Inflammatory macrophage treated with lipopolysaccharide for 1 hour (primary cell): Measurements from ENCODE around the gene ELAVL3.
"Not testable (repeated sequence)": the region's sequence is repeated elsewhere in the genome, so short reads cannot be mapped to it uniquely, and the experiment has no call there.

Experiments
- DNase-seq, 2 donors: peaks; one replicate each; pipeline ENCODE4 v3.0.0-alpha.2; 2020 to 2022

ELAVL3 gene

DNA sequence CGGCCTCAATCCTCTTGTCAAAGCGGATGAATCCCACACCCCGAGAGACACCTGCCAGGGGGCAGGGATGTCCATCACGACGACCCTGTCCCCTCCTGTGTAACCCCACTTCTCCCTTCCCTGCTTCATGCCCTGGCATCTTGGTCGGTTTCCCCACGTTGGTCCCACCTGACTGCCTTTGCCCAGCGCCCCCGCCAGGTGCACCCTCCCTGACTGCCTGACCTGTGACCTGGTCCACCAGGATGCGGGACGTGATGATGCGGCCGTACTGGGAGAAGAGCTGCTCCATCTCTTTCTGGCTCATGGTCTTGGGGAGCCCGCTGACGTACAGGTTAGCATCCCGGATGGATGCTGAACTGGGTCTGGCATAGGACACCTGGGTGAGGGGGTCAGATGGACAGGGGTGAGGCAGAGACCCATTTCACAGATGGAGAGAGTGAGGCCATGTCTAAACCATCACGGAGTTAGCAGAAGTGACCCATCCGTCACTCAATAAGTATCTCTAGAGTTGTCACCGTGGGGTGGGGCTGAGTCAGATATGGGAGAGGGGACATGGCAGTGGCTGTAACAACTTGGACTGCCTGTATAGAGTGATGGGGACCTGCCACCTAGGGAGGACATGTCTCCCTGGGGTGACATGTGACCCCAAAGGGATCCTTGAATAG is 22.5 kb downstream of the ELAVL3 start:
- DNase-seq = no peak

DNA sequence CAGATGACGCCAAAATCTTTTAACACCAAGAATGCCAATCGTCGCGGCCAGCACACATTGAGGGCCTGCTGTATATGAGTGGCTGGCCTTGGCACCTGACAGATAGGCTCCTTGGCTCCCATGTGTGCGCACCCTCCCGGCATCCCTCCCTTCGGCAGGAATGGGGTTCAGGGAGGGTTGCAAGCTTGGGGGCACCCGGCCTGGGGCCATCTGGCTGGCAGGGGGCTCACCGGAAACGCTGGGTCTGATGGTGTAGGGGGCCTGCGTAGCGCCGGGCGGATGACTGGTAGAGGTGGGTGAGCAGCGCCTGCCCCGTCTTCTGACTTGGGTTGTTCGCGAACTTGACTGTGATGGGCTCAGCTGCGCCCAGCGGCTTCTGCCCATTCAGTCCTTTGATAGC is 23.0 kb downstream of the ELAVL3 start:
- DNase-seq = no peak

DNA sequence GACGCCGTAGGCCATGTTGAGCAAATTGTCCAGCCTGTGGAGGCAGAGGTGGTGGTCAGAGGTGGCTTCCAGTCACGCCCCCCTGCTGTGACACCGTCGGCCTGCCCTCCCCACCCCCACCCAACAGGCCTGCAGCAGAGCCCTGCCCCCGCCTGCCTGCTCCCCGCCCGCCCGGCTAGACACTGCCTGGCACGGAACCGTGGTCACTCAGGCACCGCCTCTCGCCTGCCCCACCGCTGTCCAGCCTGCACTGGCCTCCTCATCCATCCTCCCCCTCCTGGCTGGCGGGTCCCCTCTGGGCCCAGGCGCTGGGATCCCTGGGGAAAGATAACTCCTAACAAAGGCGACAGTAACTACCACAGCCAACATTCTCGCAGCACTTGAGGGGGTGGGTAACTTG is 23.7 kb downstream of the ELAVL3 start:
- no peak for DNase-seq

DNA sequence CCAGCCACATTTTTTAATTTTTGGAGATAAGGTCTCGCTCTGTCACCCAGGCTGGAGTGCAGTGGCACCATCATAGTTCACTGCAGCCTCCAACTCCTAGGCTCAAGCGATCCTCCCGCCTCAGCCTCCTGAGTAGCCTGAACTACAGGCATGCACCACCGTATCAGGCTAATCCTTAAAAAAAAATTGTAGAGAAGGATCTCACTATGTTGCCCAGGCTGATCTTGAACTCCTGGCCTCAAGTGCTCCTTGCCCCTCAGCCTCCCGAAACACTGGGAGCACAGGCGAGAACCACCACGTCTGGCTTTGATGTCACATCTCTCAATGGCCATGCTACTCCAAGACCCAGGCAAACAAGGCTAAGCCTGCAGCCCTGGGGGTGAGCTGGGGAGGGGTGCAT is 24.2 kb downstream of the ELAVL3 start:
- DNase-seq = no peak

DNA sequence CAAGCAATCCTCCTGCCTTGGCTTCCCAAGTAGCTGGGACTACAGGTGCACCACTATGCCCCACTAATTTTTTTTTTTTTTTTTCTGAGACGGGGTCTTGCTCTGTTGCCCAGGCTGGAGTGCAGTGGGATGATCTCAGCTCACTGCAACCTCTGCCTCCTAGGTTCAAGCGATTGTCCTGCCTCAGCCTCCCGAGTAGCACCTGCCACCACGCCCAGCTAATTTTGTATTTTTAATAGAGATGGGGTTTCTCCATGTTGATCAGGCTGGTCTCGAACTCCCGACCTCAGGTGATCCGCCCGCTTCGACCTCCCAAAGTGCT is 25.7 kb downstream of the ELAVL3 start:
- DNase-seq = not testable (repeated sequence)

DNA sequence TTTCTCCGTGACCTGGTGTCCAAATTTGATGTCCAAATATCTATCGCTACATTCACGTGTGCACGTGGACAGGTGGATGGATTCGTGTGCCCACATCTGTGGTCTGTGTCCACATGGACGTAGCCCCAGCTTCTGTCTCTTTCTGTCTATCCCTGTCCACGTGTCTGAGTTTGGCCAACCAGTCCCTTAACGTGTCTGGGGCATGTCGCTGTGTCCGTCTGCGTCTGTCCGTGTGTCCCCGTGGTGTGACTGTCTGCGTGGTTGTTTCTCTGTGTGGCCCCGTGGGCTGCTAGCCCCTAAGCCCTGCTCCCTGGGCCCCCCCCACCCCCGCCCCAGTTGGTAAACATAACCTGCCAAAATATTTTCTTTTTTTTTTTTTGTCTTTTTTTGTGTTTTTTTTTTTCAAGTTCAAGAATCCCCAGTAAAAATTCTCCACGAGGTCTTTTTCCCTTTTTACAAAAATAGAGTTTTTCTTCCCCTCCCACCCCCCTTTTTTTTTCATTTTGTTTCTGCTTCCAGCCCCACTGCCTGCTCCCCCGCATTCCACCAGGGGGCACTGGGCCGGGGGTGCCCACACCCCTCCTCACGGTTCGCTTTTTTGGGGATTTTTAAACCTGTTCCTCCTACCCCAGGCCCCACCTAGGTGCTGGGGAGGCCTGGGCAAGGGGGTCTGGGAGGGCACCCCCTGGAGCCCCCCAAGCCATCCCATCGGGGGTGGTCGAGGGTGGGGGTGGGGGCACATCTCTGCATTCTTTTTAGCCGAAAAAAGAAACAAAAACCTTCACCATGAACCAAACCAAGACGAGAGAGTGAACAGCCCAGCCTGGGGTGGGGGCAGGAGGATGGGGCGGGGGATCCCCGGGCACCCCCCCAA is 27.1 kb downstream of the ELAVL3 start:
- no peak for DNase-seq

DNA sequence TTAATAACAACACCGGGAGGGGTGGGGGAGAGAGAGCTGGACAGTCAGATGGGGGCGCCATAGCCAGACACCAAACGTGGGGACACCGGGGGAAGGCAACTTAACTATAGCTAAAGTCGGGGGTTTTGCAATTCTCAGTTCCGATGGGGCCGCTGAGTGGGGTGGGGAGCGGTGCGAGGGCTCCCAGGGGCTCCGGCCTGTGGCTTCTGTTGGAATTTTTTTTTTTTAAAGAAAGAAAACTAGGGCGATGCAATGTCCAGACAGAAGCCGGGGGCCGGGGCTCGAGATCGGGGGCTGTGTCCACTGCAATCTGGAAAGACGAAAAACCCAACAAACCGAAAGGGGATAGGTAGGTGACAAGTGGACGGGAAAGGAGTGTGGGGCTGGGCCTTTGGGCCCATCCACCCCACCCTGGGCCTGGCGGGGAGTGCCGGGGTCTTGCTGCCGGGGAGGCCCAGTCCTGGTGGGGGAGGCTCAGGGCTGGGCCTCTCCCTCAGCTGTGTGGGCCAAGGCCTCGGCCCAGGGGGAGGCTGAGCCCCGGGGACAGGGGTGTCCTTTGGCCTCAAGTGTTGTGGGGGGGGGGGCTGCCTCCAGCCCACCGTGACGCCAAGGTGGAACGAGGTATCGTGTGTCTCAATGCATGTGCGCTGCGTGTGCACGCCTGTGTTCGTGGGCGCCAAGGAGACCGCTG is 28.1 kb downstream of the ELAVL3 start:
- DNase-seq = no peak

DNA sequence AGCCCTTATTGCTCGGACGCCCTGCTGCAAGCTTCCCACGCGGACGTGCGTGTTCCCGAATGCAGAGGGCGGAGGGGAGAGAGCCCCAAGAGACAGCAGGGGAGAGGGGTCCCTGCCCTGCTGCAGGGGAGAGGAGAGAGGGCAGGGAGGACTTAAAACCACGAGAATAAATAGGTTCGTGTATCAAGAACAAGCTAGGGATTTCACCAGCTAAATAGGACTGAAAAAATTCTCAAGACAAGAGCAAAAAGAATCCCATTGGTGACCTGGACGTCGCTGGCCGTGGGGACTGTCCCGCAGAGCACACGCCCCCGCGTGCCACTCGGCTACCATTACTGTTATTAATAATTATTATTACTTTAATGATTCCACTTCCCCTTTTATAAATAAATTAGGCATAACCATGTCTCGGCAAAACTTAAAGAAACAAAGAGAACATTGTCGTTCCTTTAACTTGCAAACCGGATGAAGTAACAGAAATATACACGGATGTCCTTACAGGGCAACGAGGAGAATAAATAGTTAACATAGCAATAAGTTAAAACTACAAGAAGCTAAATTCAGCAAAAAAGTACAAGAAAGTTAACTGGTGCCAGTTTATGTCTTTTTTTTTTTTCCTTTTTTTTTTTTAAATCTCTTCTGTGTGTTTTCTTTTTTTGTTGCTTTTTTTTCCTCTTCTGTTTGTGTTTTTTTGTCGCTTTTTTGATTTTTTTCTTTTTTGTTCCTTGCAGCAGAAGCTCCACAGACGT is 28.8 kb downstream of the ELAVL3 start:
- DNase-seq = no peak

DNA sequence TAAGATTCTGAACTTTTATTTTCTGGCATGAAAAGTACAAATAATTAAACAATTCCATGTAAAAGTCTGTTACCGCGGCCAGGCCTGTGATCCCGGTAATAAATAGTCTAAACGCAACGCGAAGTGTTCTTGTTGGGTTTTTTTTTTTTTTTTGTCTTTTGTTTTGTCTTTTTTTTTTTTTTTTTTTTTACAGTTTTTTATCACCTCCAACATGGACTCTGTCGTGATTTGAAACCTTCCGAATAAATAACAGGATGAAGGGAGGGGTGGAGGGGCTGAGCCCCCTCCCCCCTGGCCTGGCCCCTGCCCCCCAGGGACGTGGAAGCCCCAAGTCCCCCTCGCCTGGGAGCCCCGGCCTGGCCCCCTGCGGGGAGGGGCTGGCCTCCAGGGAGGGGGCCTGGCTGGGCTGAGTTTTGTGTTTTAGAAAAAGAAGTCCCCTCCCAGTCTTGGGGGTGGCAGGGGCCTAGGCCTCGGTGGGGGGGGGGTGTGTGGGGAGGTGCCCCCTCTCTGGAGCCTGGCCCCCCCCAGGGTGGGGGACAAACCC is 29.4 kb downstream of the ELAVL3 start:
- no peak for DNase-seq

DNA sequence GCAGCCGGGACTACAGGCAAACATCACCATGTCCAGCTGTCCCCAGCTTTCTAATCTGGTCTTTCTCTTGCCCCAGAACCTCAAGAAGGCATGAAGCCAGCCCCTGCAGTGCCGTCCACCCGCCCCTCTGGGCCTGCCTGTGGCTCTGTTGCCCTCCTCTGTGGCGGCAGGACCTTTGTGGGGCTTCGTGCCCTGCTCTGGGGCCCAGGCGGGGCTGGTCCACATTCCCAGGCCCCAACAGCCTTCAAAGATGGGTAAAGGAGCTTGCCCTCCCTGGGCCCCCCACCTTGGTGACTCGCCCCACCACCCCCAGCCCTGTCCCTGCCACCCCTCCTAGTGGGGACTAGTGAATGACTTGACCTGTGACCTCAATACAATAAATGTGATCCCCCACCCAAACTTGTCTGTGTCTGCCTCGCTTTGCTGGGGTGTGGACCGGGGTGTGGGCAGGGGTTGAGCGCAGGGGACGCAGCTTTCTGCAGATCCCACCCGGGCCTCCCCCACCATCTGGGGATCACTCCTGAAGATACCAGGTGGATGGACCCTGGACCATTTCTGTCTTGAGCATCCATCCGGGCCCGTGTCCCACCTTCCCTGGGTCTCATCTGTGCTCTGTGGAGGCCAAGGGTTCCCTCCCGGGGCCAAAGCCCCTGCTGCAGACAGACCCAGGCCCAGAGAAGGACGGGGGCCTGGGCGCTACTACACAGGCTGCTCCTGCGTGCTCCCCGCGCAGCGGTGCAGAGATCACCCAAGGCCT is 30.1 kb downstream of the ELAVL3 start:
- DNase-seq = no peak

DNA sequence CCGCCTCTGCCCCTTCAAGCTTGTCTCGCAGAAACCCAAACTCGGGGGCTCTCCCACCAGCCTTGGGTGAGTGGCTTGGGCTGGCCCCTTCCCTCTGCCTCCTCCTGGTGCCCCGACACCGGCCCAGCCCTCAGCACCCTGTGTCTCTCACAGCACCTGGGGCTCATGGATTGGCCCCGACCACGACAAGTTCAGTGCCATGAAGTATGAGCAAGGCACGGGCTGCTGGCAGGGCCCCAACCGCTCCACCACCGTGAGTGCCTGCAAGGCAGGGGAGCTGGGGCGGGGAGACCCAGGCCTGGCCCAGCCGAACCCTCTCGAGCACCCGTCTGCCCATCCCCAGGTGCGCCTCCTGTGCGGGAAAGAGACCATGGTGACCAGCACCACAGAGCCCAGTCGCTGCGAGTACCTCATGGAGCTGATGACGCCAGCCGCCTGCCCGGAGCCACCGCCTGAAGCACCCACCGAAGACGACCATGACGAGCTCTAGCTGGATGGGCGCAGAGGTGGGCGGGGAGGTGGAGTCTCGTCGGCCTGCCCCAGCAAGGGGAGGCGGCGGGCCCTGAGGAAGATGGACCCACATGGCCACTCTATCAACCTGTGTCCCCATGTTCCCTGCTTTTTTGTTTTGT is 31.8 kb downstream of the ELAVL3 start:
- DNase-seq = no peak

DNA sequence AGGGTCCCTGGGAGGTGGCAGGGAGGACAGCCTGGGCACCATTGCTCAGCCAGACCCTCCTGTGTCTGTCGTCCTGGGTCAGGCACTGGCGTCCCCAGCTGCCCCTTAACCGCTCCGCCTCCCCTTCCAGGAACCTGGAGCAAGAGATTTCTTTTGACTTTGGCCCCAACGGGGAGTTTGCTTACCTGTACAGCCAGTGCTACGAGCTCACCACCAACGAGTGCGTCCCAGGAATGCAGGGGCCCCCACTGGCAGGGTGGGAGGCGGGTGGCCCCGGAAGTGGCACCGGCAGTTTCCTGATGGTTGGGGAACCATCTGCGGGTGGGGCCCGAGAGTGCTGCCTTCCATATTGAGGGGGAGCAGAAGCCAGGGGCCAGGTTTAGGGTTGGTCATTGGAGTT is 32.4 kb downstream of the ELAVL3 start:
- DNase-seq = no peak

DNA sequence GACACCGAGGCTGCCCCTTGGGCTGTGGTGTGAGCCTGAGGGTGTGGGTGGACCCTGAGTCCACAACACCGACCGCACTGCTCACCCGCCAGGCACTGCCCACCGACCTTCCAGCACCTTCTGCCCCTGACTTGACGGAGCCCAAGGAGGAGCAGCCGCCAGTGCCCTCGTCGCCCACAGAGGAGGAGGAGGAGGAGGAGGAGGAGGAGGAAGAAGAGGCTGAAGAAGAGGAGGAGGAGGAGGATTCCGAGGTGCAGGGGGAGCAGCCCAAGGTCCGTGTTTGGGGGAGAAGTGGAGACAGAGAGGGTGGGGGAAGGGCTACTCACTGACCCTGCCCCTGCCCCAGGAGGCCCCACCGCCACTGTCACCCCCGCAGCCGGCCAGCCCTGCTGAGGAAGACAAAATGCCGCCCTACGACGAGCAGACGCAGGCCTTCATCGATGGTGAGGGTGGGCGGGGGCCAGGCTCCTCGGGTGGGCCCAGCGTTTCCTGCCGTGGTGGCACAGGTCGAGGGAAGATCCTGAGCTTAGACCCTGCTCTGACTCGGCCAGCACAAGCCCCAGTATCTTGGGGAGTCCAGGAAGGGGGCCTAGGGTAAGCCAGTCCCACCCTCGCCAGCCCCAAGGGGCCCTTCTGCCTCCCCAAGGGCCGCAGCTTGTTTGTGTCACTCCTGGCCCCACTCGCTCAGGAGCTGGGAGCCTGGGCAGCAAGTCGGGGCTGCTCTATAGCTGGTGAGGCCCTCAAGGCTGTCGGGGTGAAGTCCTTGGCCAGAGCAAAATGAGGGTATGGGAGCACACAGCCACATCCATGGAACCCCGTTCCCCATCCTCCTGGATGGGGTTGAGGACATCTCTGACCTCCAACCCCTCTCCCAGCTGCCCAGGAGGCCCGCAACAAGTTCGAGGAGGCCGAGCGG is 33.2 kb downstream of the ELAVL3 start:
- DNase-seq = no peak

DNA sequence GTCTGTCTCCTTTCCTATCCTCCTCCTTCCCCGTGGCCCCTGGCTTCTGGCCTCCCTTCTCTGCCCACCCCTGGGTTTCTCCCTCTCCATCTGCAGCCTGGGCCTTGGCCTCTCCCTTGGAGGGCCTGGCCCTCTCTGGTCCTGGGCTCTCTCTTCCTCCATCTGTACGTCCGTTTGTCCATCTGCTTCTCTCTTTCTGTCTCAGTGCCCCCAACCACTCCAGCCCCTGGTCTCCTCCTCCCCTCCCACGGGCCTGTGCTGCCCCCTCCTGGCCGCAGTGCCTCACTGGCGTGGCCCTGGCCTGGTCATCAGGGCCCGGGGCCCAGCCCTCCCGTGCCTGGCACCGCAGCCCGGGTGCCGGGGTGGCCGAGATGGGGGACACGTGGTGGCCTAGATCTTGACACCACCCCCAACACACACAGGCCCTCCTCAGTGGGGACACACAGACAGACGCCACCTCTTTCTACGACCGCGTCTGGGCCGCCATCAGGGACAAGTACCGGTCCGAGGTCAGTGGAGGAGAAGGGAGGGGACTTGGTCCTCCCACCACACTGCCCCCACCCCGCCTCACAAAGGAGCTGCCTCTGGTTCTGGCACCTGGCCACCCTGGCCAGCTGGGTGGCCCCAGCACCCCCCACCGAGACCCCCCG is 34.1 kb downstream of the ELAVL3 start:
- DNase-seq = peak; percentile 24 to 74

DNA sequence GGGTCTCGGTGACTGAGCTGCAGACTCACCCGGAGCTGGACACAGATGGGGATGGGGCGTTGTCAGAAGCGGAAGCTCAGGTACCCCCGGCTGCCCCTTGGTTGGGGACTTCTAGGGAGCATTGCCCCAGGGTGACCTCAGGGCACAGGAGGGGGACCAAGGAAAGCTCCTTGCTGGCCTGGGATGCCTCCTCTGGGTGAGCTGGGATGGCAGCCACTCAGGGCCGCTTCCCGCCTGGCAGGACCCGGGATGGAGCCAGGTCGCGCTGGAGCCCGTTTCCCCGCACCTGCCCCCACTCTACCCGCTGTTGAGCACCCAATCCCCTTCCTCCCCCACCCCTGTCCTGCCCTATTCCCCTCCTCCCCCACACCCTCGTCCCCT is 34.6 kb downstream of the ELAVL3 start:
- no peak for DNase-seq

DNA sequence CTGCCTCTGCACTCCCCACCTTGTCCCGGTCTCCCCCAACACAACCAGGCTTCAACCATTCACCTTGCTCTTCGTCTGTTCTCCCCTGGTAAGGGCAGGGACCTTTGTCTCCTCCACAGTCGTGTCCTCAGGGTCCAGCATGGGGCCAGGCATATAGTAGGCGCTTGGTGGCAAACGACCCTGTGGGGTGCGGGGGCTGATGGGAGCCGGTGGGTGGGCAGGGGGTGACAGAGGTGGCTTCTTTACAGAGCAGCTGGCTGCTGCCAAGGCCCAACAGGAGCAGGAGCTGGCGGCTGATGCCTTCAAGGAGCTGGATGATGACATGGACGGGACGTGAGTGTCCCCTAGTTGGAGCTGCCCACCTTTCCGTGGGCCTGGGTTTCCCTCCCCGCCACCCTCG is 35.7 kb downstream of the ELAVL3 start:
- no peak for DNase-seq

DNA sequence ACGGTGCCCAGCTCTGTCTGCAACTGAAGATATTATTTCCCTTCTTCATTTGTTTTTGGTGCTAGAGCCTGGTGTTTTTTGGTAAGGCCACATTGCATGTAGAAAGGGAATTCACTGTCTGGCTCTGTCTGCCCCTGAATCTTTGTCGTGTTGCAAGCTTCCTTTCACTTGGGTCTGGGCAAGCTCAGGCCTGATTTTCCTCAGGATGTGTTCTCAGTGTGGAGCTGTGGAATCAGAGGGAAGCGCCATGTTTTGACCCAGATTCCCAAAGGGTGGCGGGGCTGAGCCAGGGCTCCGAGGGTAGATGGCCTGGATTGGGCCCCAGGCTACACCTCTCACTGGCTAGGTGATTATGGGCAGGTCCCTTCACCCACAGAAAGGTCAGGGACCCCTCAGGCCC is 36.8 kb downstream of the ELAVL3 start:
- DNase-seq = no peak

DNA sequence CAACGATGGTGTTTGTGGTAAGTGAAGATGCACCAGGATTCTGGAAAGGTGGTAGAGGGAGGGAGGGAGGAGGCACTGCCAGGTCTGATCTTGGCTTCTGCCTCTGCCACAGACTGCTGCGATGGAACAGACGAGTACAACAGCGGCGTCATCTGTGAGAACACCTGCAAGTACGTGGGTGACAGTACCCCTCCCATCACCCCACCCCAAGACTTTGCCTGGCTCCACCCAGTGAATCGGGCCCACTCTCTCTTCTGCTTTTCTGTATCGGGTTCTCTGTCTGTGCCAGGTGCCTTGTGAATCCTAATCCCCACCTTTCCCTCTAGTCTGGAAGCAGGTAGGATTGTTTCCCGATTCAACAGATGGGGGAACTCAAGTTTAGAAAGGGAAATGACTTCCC is 42.9 kb downstream of the ELAVL3 start:
- DNase-seq = no peak

DNA sequence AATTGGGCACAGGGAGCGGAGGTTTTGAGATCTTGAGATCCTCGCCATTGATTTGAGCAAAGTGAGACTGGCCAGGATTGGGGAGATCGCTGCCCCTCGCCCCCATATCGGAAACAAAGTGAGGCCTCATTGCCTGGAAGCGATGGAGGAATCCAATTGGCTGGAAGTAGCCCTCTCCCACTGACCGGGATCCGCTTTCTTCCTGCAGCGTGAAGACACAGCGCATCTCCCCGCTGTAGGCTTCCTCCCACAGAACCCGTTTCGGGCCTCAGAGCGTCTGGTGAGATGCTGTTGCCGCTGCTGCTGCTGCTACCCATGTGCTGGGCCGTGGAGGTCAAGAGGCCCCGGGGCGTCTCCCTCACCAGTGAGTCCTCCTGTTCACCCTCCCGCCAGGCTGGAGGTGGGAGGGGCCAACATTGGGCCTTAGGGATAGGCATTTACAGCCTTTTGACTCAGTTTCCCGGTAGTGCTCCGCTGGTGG is 45.0 kb downstream of the ELAVL3 start:
- peak in 1 of 2 donors; percentile 37 for DNase-seq
